Gastroesophageal sphincter (tissue), 4 donors: ENCODE results near the gene IGSF8. TPM values are rescaled to one million over a fixed set of nuclear protein-coding genes. Genes with fewer than 3 reads are reported as not detected.

Experiments used
- ATAC-seq: fragments of 150-250 bp; one replicate; pipeline ENCODE4 v1.9.1; 2016; ENCODE audit warnings: mild to moderate bottlenecking, moderate library complexity
- H3K27ac ChIP-seq, 4 donors: fragments of 200-600 bp; sonication (generic) in 3 of 4; 1 replicate in 3 of 4; 2 replicates in 1 of 4; pipeline ENCODE4 v1.5.1; 2016 to 2019
- H3K27me3 ChIP-seq: fragments of 200-600 bp; sonication (generic); one replicate; pipeline ENCODE4 v1.5.1; 2019
- H3K36me3 ChIP-seq, 2 donors: fragments of 200-600 bp; sonication (generic); one replicate each; pipeline ENCODE4 v1.5.1; 2019; ENCODE audit warnings: control low read depth in 1 of 2
- H3K4me1 ChIP-seq, 3 donors: fragments of 200-600 bp; sonication (generic); 1 replicate in 2 of 3; 2 replicates in 1 of 3; pipeline ENCODE4 v1.5.1; 2016 to 2019; ENCODE audit warnings: control low read depth in 2 of 3
- H3K4me3 ChIP-seq, 2 donors: fragments of 200-600 bp; sonication (generic); one replicate each; pipeline ENCODE4 v1.5.1; 2019; ENCODE audit warnings: mild to moderate bottlenecking in 1 of 2, moderate library complexity in 1 of 2
- H3K9me3 ChIP-seq, 3 donors: fragments of 200-600 bp; sonication (generic); one replicate each; pipeline ENCODE4 v1.5.1; 2017 to 2019; ENCODE audit warnings: control low read depth in 2 of 3
- EP300 ChIP-seq: sonication (generic); formaldehyde crosslinking; IDR thresholded peaks from one replicate; pipeline ENCODE4 v1.6.1; 2017; ENCODE audit warnings: antibody characterized with exemption, mild to moderate bottlenecking
- POLR2A ChIP-seq, 2 donors: fragments of 450-650 bp; IDR thresholded peaks; one replicate each; pipeline ENCODE4 v1.6.1; 2017; ENCODE audit warnings: antibody characterized with exemption in 2 of 2, mild to moderate bottlenecking in 2 of 2, moderate library complexity in 1 of 2
- POLR2AphosphoS5 ChIP-seq: sonication (generic); formaldehyde crosslinking; IDR thresholded peaks from one replicate; pipeline ENCODE4 v1.6.1; 2017; ENCODE audit warnings: antibody characterized with exemption
- WGBS, 2 donors: methylation state at CpG; one replicate each; pipeline ENCODE4 v1.1.5; 2018; ENCODE audit warnings: low coverage in 1 of 2; 5-methylcytosine and 5-hydroxymethylcytosine counted together
- total RNA-seq, 4 donors: library from RNA; depleted of rRNA; stranded (reverse); fragments of >200 nt; gene quantifications; one replicate each; pipeline ENCODE4 v1.1.0, GENCODE V29; 2016
- TF ChIP-seq, protein P1 (sequence below), 4 experiments: fragments of 200-600 bp in 2 of 4; fragments of 450-650 bp in 2 of 4; sonication (generic) in 1 of 4; IDR thresholded peaks; one replicate each; pipeline ENCODE4 v1.5.1; 2017 to 2019; ENCODE audit warnings: antibody characterized with exemption in 4 of 4, mild to moderate bottlenecking in 2 of 4, moderate library complexity in 2 of 4

IGSF8 gene
- total RNA-seq, 4 donors from 2014 or later = 17.1 to 23.0 (median 19.4) TPM

DNA sequence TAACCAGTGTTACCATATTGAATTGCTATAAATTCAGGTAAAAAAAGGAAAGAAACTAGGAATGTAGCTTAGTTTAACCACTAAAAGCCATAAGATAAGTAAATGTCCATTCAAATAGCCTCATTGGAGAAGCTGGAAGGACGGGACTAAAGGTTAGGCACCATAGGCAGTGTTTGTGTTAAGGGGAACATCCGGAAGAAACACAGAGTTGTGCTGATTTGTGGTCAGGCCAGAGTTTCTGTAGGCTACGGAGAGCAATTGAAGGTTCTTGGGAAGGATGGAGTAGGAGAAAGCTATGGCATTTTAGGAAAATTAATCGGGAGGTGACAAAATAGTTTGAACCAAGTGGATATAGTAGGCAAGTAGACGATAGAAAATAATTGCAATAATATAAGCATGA, 27.1 kb downstream of the IGSF8 start:
- no peak for ATAC-seq

DNA sequence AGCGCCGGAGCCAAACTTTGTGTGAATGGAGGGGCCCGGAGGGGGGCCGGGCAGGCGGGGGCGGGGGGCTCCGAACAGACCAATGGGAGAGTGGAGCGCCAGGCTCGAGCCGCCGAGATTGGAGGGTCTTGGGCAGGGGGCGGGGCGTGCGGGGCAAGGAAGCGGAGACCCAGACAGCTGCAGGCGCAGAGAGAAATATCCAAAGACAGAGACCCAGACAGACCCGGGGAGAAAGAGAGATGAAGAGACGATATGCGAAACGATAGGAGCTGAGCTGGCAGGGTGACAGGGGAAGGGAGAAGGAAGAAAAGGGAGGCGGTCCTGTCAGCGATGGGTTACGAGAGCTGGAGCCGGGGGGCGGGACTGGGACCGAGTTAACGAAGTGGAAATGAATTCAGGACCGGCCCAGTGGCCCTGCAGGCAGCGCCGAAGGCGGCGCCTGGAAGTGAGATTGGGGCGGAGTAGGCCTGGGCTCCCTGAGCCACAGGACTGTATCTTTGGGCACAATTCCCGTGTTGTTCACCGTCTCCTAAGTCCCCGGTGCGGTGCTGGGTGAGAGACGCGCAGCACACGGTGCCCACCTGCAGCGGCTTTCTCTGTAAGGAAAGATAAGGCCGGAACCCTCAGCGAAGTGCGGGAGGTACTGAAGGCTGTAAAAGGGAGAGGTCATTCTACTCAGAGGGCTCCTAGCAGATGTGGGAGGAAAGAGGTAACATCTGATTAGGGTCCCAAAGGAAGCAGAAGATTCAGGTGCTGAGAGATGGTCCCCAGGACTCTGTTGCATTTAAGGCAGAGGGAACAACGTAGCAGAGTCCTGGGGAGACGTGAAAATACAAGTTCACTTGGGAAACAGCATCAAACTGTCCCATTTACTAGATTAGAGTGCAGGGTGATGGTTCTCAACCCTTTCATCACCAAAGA, 27.9 kb downstream of the IGSF8 start:
- WGBS, 2 donors = 1 to 2% methylated on average over 17 to 23 of the region's 46 CpGs
- Histone ChIP-seq H3K4me3 (peak overlapping the region; percentile 24 to 58), H3K27me3 (peaks cover 33% of the 10 kb centered on the region), H3K36me3 (no peaks in the 10 kb centered on the region), H3K27ac (peak overlapping the region in 1 of 4 donors; percentile 30), H3K4me1 (peaks cover 0 to 16% (median 0%) of the 10 kb centered on the region in 3 donors), H3K9me3 (no peaks in the 10 kb centered on the region)
- TF ChIP-seq, protein P1, sequence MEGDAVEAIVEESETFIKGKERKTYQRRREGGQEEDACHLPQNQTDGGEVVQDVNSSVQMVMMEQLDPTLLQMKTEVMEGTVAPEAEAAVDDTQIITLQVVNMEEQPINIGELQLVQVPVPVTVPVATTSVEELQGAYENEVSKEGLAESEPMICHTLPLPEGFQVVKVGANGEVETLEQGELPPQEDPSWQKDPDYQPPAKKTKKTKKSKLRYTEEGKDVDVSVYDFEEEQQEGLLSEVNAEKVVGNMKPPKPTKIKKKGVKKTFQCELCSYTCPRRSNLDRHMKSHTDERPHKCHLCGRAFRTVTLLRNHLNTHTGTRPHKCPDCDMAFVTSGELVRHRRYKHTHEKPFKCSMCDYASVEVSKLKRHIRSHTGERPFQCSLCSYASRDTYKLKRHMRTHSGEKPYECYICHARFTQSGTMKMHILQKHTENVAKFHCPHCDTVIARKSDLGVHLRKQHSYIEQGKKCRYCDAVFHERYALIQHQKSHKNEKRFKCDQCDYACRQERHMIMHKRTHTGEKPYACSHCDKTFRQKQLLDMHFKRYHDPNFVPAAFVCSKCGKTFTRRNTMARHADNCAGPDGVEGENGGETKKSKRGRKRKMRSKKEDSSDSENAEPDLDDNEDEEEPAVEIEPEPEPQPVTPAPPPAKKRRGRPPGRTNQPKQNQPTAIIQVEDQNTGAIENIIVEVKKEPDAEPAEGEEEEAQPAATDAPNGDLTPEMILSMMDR (IDR thresholded peaks at IDR 0.05) = no peak
- TF ChIP-seq POLR2A (IDR thresholded peaks at IDR 0.05) = no peak
- no peak for TF ChIP-seq POLR2AphosphoS5
- no peak for TF ChIP-seq EP300
- ATAC-seq = peak; percentile 96

More for the DNA sequence above, 27.1 kb downstream of the IGSF8 start:
- 78 to 81% methylated on average over 3 to 5 of the region's 5 CpGs for WGBS, 2 donors
- peaks cover 38% of the 10 kb centered on the region for H3K27me3 ChIP-seq
- no peaks in the 10 kb centered on the region for H3K36me3 ChIP-seq
- peaks cover 0 to 16% (median 0%) of the 10 kb centered on the region in 3 donors for H3K4me1 ChIP-seq
- H3K4me3 ChIP-seq = no peak overlapping the region
- H3K9me3 ChIP-seq = no peaks in the 10 kb centered on the region
- no peak overlapping the region for H3K27ac ChIP-seq
- TF ChIP-seq POLR2AphosphoS5 (no peak), EP300 (no peak), POLR2A (IDR thresholded peaks at IDR 0.05) (no peak)
- TF ChIP-seq, protein P1 (IDR thresholded peaks at IDR 0.05) = no peak

GRCh38 chr1:160069460-160070231, 28.8 kb downstream of the IGSF8 start, which contains the start of gene KCNJ10:
KCNJ10 (minus strand) TSS chr1:160070160; CDS start chr1:160042532, 27,628 bp downstream.
- Histone ChIP-seq H3K36me3 (no peaks in the 10 kb centered on the region), H3K27me3 (peaks cover 33% of the 10 kb centered on the region), H3K4me1 (peaks cover 0 to 16% (median 0%) of the 10 kb centered on the region in 3 donors), H3K4me3 (peak within 1 kb of the TSS; percentile 24 to 58), H3K9me3 (no peaks in the 10 kb centered on the region), H3K27ac (peak within 1 kb of the TSS in 1 of 4 donors; percentile 30)
- 39% methylated on average over 4 of the region's 32 CpGs; no CpG with 5 or more reads in 1 of the 2 donors for WGBS, 2 donors
- TF ChIP-seq, protein P1 (IDR thresholded peaks at IDR 0.05) = no peak
- TF ChIP-seq EP300 (no peak), POLR2A (IDR thresholded peaks at IDR 0.05) (no peak), POLR2AphosphoS5 (no peak)
- ATAC-seq = no peak

DNA sequence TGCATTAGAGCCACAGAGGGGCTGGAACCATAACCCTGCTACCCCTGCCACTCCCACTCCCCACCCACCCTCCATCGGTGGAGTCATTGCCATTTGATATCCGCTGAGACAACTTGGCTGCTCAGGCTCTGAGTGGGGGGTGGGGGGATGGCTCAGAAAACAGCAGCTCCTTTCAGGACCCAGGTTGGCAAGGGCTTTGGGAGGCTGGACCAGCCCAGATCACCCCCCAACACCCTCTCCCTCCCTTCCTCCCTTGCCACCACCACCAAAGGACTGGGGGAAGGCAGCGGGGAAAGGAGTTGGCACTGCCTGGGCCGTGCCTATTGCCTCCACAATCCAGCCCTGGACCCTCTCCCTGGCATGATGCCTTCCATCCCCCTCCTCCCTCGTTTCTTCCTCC, 30.2 kb downstream of the IGSF8 start:
- Histone ChIP-seq H3K36me3 (no peaks in the 10 kb centered on the region), H3K9me3 (no peaks in the 10 kb centered on the region), H3K4me3 (no peak overlapping the region), H3K27me3 (peaks cover 35% of the 10 kb centered on the region), H3K27ac (no peak overlapping the region), H3K4me1 (peaks cover 0 to 16% (median 0%) of the 10 kb centered on the region in 3 donors)
- TF ChIP-seq, protein P1 (IDR thresholded peaks at IDR 0.05) = no peak
- TF ChIP-seq POLR2AphosphoS5 (no peak), POLR2A (IDR thresholded peaks at IDR 0.05) (no peak), EP300 (no peak)
- ATAC-seq = no peak
- WGBS, 2 donors = 80 to 83% methylated on average over 2 to 4 of the region's 5 CpGs
